Stimulated activated CD8-positive, alpha-beta memory T cell treated with anti-CD3 and anti-CD28 coated beads, Interleukin-7, amount 100 ng/mL, for 1 hour (primary cell): ENCODE measurements around the gene CCER1.
"Not testable (repeated sequence)": the region's sequence is repeated elsewhere in the genome, so short reads cannot be mapped to it uniquely, and the experiment has no call there.

Experiments used
- DNase-seq, 2 donors: peaks; one replicate each; pipeline ENCODE4 v3.0.0-alpha.2; 2020; ENCODE audit warnings: low read depth in 2 of 2

CCER1 gene, protein sequence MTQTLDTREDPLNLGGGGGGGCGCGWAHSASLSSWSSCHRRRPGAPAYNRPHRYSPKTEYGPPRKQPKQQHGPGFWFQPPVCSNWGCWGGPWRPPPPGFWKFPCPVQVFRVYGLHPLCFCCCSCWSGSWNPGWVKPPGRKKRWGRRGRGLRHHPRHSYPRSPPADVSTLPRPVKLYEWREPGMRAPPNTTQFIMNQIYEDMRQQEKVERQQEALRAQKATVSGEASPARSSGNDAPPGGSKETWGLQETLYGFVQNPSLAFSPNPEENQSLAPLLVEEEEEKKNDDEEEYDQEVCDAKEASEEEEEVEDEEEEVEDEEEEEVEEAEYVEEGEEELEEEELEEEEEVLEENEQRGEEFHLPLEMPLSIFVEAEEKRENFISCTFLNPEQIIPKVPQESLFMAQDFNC

GRCh38 chr12:90954921-90955320 is at the start of gene CCER1:
CCER1 (minus strand) TSS chr12:90955176; CDS start chr12:90954742, 434 bp downstream.
- DNase-seq: no peak

- DNase-seq: no peak
These were observed 48.8 kb upstream of the CCER1 start for GRCh38 chr12:91003737-91004136.

- no peak for DNase-seq
These were observed 46.3 kb upstream of the CCER1 start for GRCh38 chr12:91001306-91001705.

DNA sequence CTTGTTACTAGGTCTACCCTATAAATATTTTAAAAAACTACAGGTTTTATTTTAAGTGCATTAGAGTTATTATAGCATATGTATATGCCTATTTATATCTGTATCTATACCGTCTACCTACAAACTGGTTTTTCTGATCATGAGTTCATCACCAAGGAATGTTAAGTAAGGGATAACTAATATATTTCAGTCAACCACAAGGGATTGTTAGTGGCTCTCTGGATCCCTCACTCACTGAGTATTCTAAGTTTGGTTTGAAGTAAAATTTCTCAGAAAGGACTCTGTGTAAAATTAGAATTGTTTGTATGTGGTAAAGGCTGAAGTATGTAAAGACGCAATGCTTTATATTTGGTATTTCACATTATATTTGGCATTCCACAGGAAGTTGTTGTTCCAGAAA is 45.0 kb upstream of the CCER1 start:
- no peak for DNase-seq

DNA sequence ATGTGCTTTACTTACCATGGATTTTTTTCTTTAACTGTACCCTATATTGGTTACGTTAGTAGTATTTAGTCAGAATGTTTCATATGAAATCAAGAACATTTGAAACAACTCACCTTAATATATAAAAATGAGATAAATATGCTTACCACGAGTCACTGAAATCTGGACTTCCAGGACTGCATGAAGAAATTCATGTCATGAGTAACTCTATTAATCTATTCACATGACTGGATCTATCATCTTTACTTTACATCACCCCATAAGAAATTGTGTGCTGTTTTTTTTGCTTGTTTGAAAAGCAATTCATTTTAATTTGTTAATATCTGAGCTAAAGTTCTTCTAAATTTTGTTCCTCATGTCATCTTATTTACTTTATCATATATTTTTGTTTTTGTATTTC is 44.6 kb upstream of the CCER1 start:
- no peak for DNase-seq

GRCh38 chr12:90995010-90995409 is 40.0 kb upstream of the CCER1 start:
- no peak for DNase-seq

- DNase-seq: no peak
These were observed 37.0 kb upstream of the CCER1 start for GRCh38 chr12:90991952-90992465.

GRCh38 chr12:90990611-90991010 is 35.6 kb upstream of the CCER1 start:
- no peak for DNase-seq

- DNase-seq: no peak
These were observed 34.7 kb upstream of the CCER1 start for GRCh38 chr12:90989686-90990111.

- DNase-seq: no peak
These were observed 32.5 kb upstream of the CCER1 start for GRCh38 chr12:90987520-90987919.

GRCh38 chr12:90987101-90987500 is 32.1 kb upstream of the CCER1 start:
- DNase-seq: no peak

- not testable (repeated sequence) for DNase-seq
These were observed 30.4 kb upstream of the CCER1 start for GRCh38 chr12:90985331-90985730.

DNA sequence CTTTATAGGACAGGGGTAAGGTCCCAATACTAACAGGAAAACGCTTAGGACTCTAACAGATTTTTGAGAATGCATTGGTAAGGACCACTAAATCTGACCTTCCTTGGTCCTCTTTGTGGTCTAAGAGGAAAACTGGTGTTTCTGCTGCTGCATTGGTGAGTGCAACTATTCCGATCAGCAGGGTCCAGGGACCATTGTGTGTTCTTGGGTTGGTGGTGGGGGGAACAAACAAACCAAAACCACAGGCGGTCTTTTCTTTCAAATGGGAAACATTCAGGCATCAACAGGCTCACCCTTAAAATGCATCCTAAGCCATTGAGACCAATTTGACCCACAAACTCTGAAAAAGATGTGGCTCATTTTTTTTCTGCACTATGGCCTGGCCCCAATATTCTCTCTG is 29.1 kb upstream of the CCER1 start:
- no peak for DNase-seq

DNA sequence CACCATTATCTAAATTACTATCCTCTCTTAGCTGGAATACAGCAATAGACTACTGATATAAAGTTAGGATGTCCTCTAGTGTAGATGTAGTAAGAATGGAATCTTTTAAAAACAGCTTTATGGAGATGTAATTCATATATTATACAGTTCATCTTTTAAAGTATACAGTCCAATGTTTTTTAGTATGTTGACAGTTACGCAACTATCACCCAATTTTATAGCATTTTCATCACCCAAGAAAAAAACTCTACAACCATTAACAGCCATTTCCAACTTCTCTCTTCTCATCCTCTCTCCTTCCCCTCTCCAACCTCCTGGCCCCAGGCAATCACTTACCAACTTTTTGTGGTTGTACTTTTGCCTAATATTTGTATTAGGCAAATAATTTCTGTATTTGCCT is 27.2 kb upstream of the CCER1 start:
- no peak for DNase-seq

- DNase-seq: no peak
These were observed 25.0 kb upstream of the CCER1 start for GRCh38 chr12:90979951-90980350.

DNA sequence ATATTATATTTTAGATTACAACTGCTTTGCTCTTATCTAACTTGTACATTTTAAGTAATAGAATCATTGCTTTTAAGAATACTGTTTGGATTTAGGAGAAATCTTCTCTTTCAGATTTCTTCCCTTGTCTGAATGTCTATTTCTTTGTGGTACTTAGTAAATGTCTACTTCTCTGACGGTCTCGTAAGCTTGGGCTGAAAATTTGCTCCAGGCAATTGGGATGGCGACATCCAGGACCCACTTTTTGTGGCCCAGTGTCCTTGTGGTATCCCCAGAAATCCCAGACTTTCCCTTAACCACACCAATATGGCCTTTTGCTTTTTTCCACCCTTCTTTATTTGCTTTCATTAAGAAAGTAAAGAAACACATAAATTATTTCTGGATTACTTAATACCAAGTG is 24.0 kb upstream of the CCER1 start:
- no peak for DNase-seq

- DNase-seq: no peak
These were observed 23.3 kb upstream of the CCER1 start for GRCh38 chr12:90978117-90978770.

- DNase-seq: no peak
These were observed 22.2 kb upstream of the CCER1 start for GRCh38 chr12:90977224-90977623.

GRCh38 chr12:90974286-90974685 is 19.3 kb upstream of the CCER1 start:
- no peak for DNase-seq

DNA sequence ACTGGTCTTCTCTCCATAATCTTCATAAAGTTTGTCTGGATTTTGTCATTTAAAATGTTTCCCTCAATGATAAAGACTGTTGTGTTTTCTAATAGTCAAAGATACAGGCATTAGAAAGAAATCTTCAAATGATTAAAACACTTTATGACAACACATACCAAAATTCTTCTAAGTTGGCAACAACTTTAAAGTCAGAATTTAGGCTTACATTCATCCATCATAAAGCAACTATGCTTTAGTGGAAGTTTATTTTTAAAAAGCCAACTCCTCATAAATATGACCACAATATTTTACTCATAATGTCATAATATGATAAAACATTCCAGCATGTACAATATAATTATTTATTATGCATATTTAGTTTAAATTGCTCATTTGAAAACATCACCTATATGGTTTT is 17.2 kb upstream of the CCER1 start:
- no peak for DNase-seq

- DNase-seq: no peak
These were observed 15.9 kb upstream of the CCER1 start for GRCh38 chr12:90970911-90971310.

GRCh38 chr12:90970471-90970870 is 15.5 kb upstream of the CCER1 start:
- DNase-seq: no peak

DNA sequence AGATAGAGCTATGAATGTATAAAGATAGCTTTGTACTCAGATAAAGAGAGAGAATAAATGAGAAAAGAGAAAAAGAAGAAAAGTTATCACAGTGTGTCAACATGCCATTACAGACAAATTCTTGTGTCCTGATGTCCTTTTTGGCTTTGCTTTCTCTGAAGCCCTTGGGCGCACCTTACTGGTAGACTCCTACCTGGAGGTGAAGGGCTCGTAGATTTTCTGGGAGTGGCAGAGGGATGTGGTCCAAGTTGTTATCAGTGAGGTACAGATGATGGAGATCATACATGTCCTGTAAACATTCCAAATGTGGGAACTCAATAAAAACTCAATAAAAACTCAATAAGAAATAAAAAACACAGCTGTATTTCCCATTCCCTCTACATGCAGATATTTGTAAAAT is 14.9 kb upstream of the CCER1 start:
- DNase-seq: no peak
